ENCODE results near the gene RAET1L. TPM values are rescaled to one million over a fixed set of nuclear protein-coding genes. Genes with fewer than 3 reads are reported as not detected.

The RAET1L gene
- total RNA-seq, 1 experiment from 2014 or later = not detected

- H3K4me1 ChIP-seq (ENCODE audit: insufficient read depth, low read length, poor library complexity, severe bottlenecking) = no peaks in the 10 kb centered on the region
- ChIA-PET POLR2A (ENCODE audit: low non-redundant PET) (no interaction called here), CTCF (interaction anchor here (0.6 kb wide), 1 partner anchor 103 kb away, joined by 9 read pairs; no protein-coding TSS in a partner anchor)
- intact Hi-C loops (cut with micrococcal nuclease; ENCODE audit: unreplicated experiment) = no loop called here
- DNase-seq (ENCODE audit: low spot score) = no peak
- H3K27me3 ChIP-seq (replicated peaks; ENCODE audit: insufficient read depth, low read depth, low read length, poor library complexity) = peaks cover 83% of the 10 kb centered on the region
- BruUV-seq (replicated peaks) = no TSS peak
- H3K9me3 ChIP-seq (ENCODE audit: low read depth, low read length, poor library complexity, severe bottlenecking) = no peaks in the 10 kb centered on the region
- H3K4me3 ChIP-seq (ENCODE audit: low read depth, low read length, poor library complexity, severe bottlenecking) = no peak overlapping the region
- no peak overlapping the region for H3K27ac ChIP-seq (ENCODE audit: low read depth, low read length, poor library complexity, severe bottlenecking)
- no peaks in the 10 kb centered on the region for H3K36me3 ChIP-seq (ENCODE audit: insufficient read depth, low read length, poor library complexity, severe bottlenecking)
- TF ChIP-seq EZH2 (IDR thresholded peaks at IDR 0.05; ENCODE audit: borderline replicate concordance, low read depth, low read length, poor library complexity, severe bottlenecking) (no peak), CTCF (conservative IDR thresholded peaks at IDR 0.05; ENCODE audit: low read depth, low read length) (no peak)
These were observed 46.7 kb downstream of the RAET1L start for GRCh38 chr6:149978610-149979009.

- TF ChIP-seq EZH2 (IDR thresholded peaks at IDR 0.05; ENCODE audit: borderline replicate concordance, low read depth, low read length, poor library complexity, severe bottlenecking) = no peak
- no peak for TF ChIP-seq CTCF (conservative IDR thresholded peaks at IDR 0.05; ENCODE audit: low read depth, low read length)
- intact Hi-C loops (cut with micrococcal nuclease; ENCODE audit: unreplicated experiment) = no loop called here
- Histone ChIP-seq H3K27me3 (replicated peaks; ENCODE audit: insufficient read depth, low read depth, low read length, poor library complexity) (peaks cover 69% of the 10 kb centered on the region), H3K27ac (ENCODE audit: low read depth, low read length, poor library complexity, severe bottlenecking) (no peak overlapping the region), H3K4me3 (ENCODE audit: low read depth, low read length, poor library complexity, severe bottlenecking) (no peak overlapping the region), H3K4me1 (ENCODE audit: insufficient read depth, low read length, poor library complexity, severe bottlenecking) (no peaks in the 10 kb centered on the region), H3K9me3 (ENCODE audit: low read depth, low read length, poor library complexity, severe bottlenecking) (no peaks in the 10 kb centered on the region), H3K36me3 (ENCODE audit: insufficient read depth, low read length, poor library complexity, severe bottlenecking) (no peaks in the 10 kb centered on the region)
- POLR2A ChIA-PET (ENCODE audit: low non-redundant PET) = no interaction called here
- CTCF ChIA-PET = no interaction called here
- no TSS peak for BruUV-seq (replicated peaks)
- DNase-seq (ENCODE audit: low spot score) = no peak
These were observed 48.1 kb downstream of the RAET1L start for GRCh38 chr6:149977221-149977620.

- no peak for DNase-seq (ENCODE audit: low spot score)
- Histone ChIP-seq H3K36me3 (ENCODE audit: insufficient read depth, low read length, poor library complexity, severe bottlenecking) (no peaks in the 10 kb centered on the region), H3K4me1 (ENCODE audit: insufficient read depth, low read length, poor library complexity, severe bottlenecking) (no peaks in the 10 kb centered on the region), H3K27me3 (replicated peaks; ENCODE audit: insufficient read depth, low read depth, low read length, poor library complexity) (peaks cover 55% of the 10 kb centered on the region), H3K9me3 (ENCODE audit: low read depth, low read length, poor library complexity, severe bottlenecking) (no peaks in the 10 kb centered on the region), H3K27ac (ENCODE audit: low read depth, low read length, poor library complexity, severe bottlenecking) (no peak overlapping the region), H3K4me3 (ENCODE audit: low read depth, low read length, poor library complexity, severe bottlenecking) (no peak overlapping the region)
- TF ChIP-seq EZH2 (IDR thresholded peaks at IDR 0.05; ENCODE audit: borderline replicate concordance, low read depth, low read length, poor library complexity, severe bottlenecking) = no peak
- no peak for TF ChIP-seq CTCF (conservative IDR thresholded peaks at IDR 0.05; ENCODE audit: low read depth, low read length)
- intact Hi-C loops (cut with micrococcal nuclease; ENCODE audit: unreplicated experiment) = no loop called here
- no TSS peak for BruUV-seq (replicated peaks)
- ChIA-PET CTCF (no interaction called here), POLR2A (ENCODE audit: low non-redundant PET) (no interaction called here)
These were observed 49.9 kb downstream of the RAET1L start for GRCh38 chr6:149975400-149975799.

Data from A673 (cell line).